Neural progenitor cell (in vitro differentiated cells): Measurements from ENCODE around the gene TKT. TPM values are rescaled to one million over a fixed set of nuclear protein-coding genes. Genes with fewer than 3 reads are reported as not detected.

Experiments used
- DNase-seq: peaks from one replicate; pipeline ENCODE4 v3.0.0-alpha.2; 2016; ENCODE audit warnings: low spot score
- H2AFZ ChIP-seq: fragments of 200-600 bp; sonication (generic); replicated peaks from 2 replicates; pipeline ENCODE4 v1.6.1; 2016; ENCODE audit warnings: antibody characterized with exemption
- H3F3A ChIP-seq: fragments of 200-600 bp; sonication (generic); 2 replicates; pipeline ENCODE4 v1.6.1; 2016; ENCODE audit warnings: antibody characterized with exemption, low read depth
- H3K27ac ChIP-seq: fragments of 200-600 bp; sonication (generic); 2 replicates; pipeline ENCODE4 v1.5.1; 2016; ENCODE audit warnings: mild to moderate bottlenecking
- H3K27me3 ChIP-seq: fragments of 200-600 bp; sonication (generic); 2 replicates; pipeline ENCODE4 v1.6.1; 2016; ENCODE audit warnings: mild to moderate bottlenecking, moderate library complexity
- H3K36me3 ChIP-seq: fragments of 200-600 bp; sonication (generic); 2 replicates; pipeline ENCODE4 v1.5.1; 2016
- H3K4me1 ChIP-seq: fragments of 200-600 bp; sonication (generic); 2 replicates; pipeline ENCODE4 v1.6.1; 2016; ENCODE audit warnings: mixed run types
- H3K4me2 ChIP-seq: fragments of 200-600 bp; sonication (generic); 2 replicates; pipeline ENCODE4 v1.6.1; 2016
- H3K4me3 ChIP-seq: fragments of 200-600 bp; sonication (generic); 2 replicates; pipeline ENCODE4 v1.5.1; 2016
- H3K79me2 ChIP-seq: fragments of 200-600 bp; sonication (generic); 2 replicates; pipeline ENCODE4 v1.6.1; 2016; ENCODE audit warnings: low read depth
- H3K9ac ChIP-seq: fragments of 200-600 bp; sonication (generic); 2 replicates; pipeline ENCODE4 v1.6.1; 2016
- H3K9me3 ChIP-seq: fragments of 200-600 bp; sonication (generic); 2 replicates; pipeline ENCODE4 v1.5.1; 2016; ENCODE audit warnings: low read depth
- H4K20me1 ChIP-seq: fragments of 200-600 bp; sonication (generic); 2 replicates; pipeline ENCODE4 v1.6.1; 2016; ENCODE audit warnings: low read depth
- H3K27ac Mint-ChIP-seq: 3 replicates; pipeline ENCODE4 v1.8.0; 2021; ENCODE audit warnings: mixed read lengths
- H3K27me3 Mint-ChIP-seq: 2 replicates; pipeline ENCODE4 v1.8.0; 2022; ENCODE audit warnings: low read depth, mild to moderate bottlenecking, inconsistent platforms, moderate library complexity, mixed read lengths; ENCODE audit not compliant: insufficient read depth
- H3K36me3 Mint-ChIP-seq: 3 replicates; pipeline ENCODE4 v1.8.0; 2021; ENCODE audit warnings: mixed read lengths
- H3K4me1 Mint-ChIP-seq: 3 replicates; pipeline ENCODE4 v1.8.0; 2021; ENCODE audit warnings: mixed read lengths
- H3K4me3 Mint-ChIP-seq: 3 replicates; pipeline ENCODE4 v1.8.0; 2021; ENCODE audit warnings: mild to moderate bottlenecking, moderate library complexity, mixed read lengths
- H3K9me3 Mint-ChIP-seq: 3 replicates; pipeline ENCODE4 v1.8.0; 2020; ENCODE audit warnings: mixed read lengths
- EZH2 ChIP-seq: fragments of 200-600 bp; sonication (generic); IDR thresholded peaks from 2 replicates; pipeline ENCODE4 v1.6.1; 2017; ENCODE audit warnings: antibody characterized with exemption, mild to moderate bottlenecking, moderate library complexity
- EZH2phosphoT487 ChIP-seq: fragments of 200-600 bp; sonication (generic); IDR thresholded peaks from 2 replicates; pipeline ENCODE4 v1.6.1; 2017; ENCODE audit warnings: antibody characterized with exemption
- total RNA-seq: library from RNA; depleted of rRNA; stranded (reverse); fragments of >200 nt; gene quantifications from 2 replicates; pipeline ENCODE4 v1.2.3, GENCODE V29; 2015; ENCODE audit warnings: low replicate concordance
- TF ChIP-seq, protein P1 (sequence below): fragments of 200-600 bp; sonication (generic); IDR thresholded peaks from 2 replicates; pipeline ENCODE4 v1.5.1; 2017; ENCODE audit warnings: antibody characterized with exemption, mild to moderate bottlenecking

Gene TKT
- total RNA-seq, 1 donor from 2014 or later, result 292 TPM

DNA sequence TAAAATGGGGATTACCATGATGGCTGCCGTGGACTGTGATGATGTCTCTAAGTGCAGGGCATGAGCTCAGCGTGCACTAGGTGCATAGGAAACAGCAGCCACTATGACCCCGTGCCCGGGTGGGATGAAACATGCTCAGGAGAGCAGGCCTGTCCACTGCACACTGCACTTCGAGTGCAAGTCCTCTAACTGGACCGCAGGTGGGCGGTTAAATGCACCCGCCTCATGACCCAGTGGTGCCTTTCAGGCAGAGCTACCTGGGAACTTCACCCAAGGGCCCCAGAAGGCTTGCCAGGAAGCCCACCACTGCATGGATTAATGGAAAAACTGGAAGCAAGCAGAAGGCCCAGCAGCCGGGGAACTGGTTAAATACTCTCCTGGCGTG lies 60.8 kb downstream of the TKT start:
- no peak overlapping the region for H2AFZ ChIP-seq
- no peak overlapping the region for H3K4me3 Mint-ChIP-seq
- no peak for DNase-seq
- no peaks in the 10 kb centered on the region for H4K20me1 ChIP-seq
- no peaks in the 10 kb centered on the region for H3K36me3 ChIP-seq
- no peaks in the 10 kb centered on the region for H3K9me3 Mint-ChIP-seq
- peaks cover 20% of the 10 kb centered on the region for H3K4me1 Mint-ChIP-seq
- H3K36me3 Mint-ChIP-seq, result no peaks in the 10 kb centered on the region
- H3K27ac ChIP-seq, result no peak overlapping the region
- H3K4me3 ChIP-seq, result no peak overlapping the region
- no peaks in the 10 kb centered on the region for H3K27me3 ChIP-seq
- H3K79me2 ChIP-seq, result no peaks in the 10 kb centered on the region
- TF ChIP-seq, protein P1, sequence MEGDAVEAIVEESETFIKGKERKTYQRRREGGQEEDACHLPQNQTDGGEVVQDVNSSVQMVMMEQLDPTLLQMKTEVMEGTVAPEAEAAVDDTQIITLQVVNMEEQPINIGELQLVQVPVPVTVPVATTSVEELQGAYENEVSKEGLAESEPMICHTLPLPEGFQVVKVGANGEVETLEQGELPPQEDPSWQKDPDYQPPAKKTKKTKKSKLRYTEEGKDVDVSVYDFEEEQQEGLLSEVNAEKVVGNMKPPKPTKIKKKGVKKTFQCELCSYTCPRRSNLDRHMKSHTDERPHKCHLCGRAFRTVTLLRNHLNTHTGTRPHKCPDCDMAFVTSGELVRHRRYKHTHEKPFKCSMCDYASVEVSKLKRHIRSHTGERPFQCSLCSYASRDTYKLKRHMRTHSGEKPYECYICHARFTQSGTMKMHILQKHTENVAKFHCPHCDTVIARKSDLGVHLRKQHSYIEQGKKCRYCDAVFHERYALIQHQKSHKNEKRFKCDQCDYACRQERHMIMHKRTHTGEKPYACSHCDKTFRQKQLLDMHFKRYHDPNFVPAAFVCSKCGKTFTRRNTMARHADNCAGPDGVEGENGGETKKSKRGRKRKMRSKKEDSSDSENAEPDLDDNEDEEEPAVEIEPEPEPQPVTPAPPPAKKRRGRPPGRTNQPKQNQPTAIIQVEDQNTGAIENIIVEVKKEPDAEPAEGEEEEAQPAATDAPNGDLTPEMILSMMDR, result no peak
- TF ChIP-seq EZH2, result no peak
- TF ChIP-seq EZH2phosphoT487, result no peak
- H3K27me3 Mint-ChIP-seq, result peaks cover 7% of the 10 kb centered on the region
- peaks cover 6% of the 10 kb centered on the region for H3F3A ChIP-seq
- H3K9ac ChIP-seq, result no peak overlapping the region
- peaks cover 10% of the 10 kb centered on the region for H3K4me1 ChIP-seq
- H3K9me3 ChIP-seq, result no peaks in the 10 kb centered on the region
- no peak overlapping the region for H3K4me2 ChIP-seq
- H3K27ac Mint-ChIP-seq, result no peak overlapping the region

DNA sequence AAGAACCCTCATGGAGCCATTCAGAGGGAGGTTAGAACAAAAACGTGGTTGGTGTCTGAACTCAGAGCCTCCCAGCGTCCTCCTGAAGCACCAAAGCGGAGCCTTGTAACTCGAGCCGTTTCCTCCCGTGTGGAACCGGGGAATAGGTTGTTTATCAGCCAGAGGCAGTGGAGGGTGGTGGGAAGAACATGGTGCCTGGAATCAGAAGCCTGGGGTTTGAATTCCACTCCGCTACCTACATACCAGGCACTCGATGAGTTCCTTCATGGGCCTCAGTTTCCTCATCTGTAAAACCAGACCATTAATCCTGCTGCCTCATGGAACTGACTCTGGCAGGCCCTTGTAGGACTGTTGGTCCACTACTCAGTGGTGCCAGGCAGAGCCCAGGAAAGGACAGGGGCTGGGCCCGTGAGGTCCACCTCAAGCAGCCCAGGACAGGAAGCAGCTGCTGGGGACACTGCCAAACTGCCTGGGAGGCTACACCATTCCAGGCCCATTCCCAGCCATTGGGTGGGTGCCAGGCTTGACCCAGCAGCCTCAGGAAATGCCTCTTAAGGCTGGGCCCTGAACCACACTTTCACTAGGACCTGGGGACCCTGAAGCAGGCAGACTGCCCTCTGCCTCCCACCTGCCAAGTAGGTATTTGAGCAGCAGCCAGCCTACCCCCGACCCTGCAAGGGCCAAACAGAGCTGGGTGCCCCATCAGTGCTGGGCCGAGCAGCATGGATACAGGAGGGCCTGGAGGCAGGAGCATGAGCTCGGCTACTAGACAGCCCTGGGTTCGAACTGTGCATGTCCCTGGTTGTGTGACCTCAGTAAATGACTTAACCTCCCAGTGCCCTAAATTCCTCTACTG lies 61.4 kb downstream of the TKT start:
- H2AFZ ChIP-seq, result peak overlapping the region; percentile 46
- Mint-ChIP-seq H3K27ac (no peak overlapping the region), H3K36me3 (no peaks in the 10 kb centered on the region), H3K4me1 (peaks cover 18% of the 10 kb centered on the region), H3K9me3 (no peaks in the 10 kb centered on the region), H3K27me3 (peaks cover 7% of the 10 kb centered on the region), H3K4me3 (no peak overlapping the region)
- H3K9ac ChIP-seq, result no peak overlapping the region
- H3K36me3 ChIP-seq, result no peaks in the 10 kb centered on the region
- H3K27ac ChIP-seq, result no peak overlapping the region
- no peak overlapping the region for H3K4me2 ChIP-seq
- H3K9me3 ChIP-seq, result no peaks in the 10 kb centered on the region
- TF ChIP-seq, protein P1, result no peak
- TF ChIP-seq EZH2 (no peak), EZH2phosphoT487 (no peak)
- H3F3A ChIP-seq, result peaks cover 6% of the 10 kb centered on the region
- no peak overlapping the region for H3K4me3 ChIP-seq
- H3K4me1 ChIP-seq, result peaks cover 10% of the 10 kb centered on the region
- H4K20me1 ChIP-seq, result no peaks in the 10 kb centered on the region
- no peaks in the 10 kb centered on the region for H3K27me3 ChIP-seq
- DNase-seq, result peak; percentile 60
- no peaks in the 10 kb centered on the region for H3K79me2 ChIP-seq

DNA sequence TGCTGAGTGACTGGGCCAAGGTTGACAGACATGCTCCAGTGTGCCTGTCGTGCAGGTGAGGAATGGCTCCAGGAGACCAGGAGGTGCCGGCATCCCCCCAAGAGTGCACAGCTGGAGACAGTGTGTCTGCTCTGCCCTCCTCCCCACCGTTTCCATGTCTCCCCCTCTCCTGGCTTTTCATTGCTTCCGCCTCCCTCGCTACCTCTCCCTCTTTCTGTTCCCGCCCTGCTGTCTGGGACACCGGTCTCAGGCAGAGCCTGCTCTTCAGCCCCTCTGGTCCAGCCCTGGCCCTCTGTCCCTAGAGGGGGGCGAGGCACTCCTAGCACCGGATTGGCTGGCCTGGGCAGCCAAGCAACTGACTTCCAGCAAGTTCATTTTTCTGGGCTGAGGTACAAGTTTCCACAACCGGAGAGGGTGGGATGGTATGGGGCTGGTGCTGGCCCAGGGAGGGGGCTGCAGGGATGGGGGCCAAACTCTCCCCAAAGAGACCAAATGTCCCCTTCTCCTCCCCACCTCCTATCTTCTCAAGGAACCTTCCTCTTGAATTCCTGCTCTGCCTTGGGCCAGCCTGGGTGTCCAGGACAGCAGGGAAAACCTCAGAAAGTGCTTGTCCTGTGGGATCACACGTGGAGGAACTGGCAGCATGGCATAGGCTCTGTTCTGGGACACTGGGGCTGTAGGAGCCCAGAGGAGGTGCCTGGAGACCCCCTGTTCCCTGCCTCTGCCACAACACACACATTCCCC lies 62.2 kb downstream of the TKT start:
- DNase-seq, result peak; percentile 41
- H3K9me3 ChIP-seq, result no peaks in the 10 kb centered on the region
- peaks cover 10% of the 10 kb centered on the region for H3K4me1 ChIP-seq
- no peak overlapping the region for H3K4me3 ChIP-seq
- H3F3A ChIP-seq, result peaks cover 6% of the 10 kb centered on the region
- TF ChIP-seq EZH2 (no peak), EZH2phosphoT487 (no peak)
- TF ChIP-seq, protein P1, result no peak
- H3K4me2 ChIP-seq, result no peak overlapping the region
- no peaks in the 10 kb centered on the region for H3K27me3 ChIP-seq
- H3K9ac ChIP-seq, result no peak overlapping the region
- H3K36me3 Mint-ChIP-seq, result no peaks in the 10 kb centered on the region
- H3K36me3 ChIP-seq, result no peaks in the 10 kb centered on the region
- no peak overlapping the region for H3K27ac Mint-ChIP-seq
- H3K27me3 Mint-ChIP-seq, result peaks cover 7% of the 10 kb centered on the region
- H3K9me3 Mint-ChIP-seq, result no peaks in the 10 kb centered on the region
- H3K4me3 Mint-ChIP-seq, result no peak overlapping the region
- peaks cover 18% of the 10 kb centered on the region for H3K4me1 Mint-ChIP-seq
- peak overlapping the region; percentile 46 for H2AFZ ChIP-seq
- no peaks in the 10 kb centered on the region for H3K79me2 ChIP-seq
- H4K20me1 ChIP-seq, result no peaks in the 10 kb centered on the region
- no peak overlapping the region for H3K27ac ChIP-seq
